ENCODE measurements around the gene CDH23.

The CDH23 gene

DNA sequence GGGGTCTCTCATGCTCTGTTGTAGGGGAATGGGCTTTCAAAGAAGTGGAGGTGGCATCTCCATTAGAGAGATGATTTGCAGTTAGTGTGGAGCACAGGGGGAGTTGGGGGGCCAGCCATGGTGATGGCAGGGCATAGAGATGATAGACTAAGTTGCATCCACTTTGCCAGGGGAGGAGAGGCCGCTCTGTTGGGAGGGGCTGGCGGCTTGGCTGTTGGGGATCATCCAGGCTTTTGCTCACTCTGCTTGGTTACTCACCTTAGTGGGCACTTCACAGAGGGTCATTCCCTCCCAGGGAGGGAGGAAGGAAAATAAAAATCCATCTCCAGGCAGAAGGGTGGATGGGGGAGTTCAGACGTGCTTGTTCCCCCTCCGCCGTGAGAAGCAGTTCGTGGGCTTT lies 31.4 kb upstream of the CDH23 start (continued):
- TF ChIP-seq, protein P1, sequence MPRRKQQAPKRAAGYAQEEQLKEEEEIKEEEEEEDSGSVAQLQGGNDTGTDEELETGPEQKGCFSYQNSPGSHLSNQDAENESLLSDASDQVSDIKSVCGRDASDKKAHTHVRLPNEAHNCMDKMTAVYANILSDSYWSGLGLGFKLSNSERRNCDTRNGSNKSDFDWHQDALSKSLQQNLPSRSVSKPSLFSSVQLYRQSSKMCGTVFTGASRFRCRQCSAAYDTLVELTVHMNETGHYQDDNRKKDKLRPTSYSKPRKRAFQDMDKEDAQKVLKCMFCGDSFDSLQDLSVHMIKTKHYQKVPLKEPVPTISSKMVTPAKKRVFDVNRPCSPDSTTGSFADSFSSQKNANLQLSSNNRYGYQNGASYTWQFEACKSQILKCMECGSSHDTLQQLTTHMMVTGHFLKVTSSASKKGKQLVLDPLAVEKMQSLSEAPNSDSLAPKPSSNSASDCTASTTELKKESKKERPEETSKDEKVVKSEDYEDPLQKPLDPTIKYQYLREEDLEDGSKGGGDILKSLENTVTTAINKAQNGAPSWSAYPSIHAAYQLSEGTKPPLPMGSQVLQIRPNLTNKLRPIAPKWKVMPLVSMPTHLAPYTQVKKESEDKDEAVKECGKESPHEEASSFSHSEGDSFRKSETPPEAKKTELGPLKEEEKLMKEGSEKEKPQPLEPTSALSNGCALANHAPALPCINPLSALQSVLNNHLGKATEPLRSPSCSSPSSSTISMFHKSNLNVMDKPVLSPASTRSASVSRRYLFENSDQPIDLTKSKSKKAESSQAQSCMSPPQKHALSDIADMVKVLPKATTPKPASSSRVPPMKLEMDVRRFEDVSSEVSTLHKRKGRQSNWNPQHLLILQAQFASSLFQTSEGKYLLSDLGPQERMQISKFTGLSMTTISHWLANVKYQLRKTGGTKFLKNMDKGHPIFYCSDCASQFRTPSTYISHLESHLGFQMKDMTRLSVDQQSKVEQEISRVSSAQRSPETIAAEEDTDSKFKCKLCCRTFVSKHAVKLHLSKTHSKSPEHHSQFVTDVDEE (CRISPR knock-in tag; IDR thresholded peaks at IDR 0.05), result no peak
- no peak for TF ChIP-seq ZFP3 (CRISPR knock-in tag; IDR thresholded peaks at IDR 0.05)
- no peak for TF ChIP-seq BACH2 (CRISPR knock-in tag; IDR thresholded peaks at IDR 0.05; ENCODE audit: borderline replicate concordance)
- no peak for TF ChIP-seq ZNF565 (CRISPR knock-in tag; conservative IDR thresholded peaks at IDR 0.05; ENCODE audit: low read depth)
- no peak for TF ChIP-seq ZC3H10 (CRISPR knock-in tag; IDR thresholded peaks at IDR 0.05)
- TF ChIP-seq, protein P2, sequence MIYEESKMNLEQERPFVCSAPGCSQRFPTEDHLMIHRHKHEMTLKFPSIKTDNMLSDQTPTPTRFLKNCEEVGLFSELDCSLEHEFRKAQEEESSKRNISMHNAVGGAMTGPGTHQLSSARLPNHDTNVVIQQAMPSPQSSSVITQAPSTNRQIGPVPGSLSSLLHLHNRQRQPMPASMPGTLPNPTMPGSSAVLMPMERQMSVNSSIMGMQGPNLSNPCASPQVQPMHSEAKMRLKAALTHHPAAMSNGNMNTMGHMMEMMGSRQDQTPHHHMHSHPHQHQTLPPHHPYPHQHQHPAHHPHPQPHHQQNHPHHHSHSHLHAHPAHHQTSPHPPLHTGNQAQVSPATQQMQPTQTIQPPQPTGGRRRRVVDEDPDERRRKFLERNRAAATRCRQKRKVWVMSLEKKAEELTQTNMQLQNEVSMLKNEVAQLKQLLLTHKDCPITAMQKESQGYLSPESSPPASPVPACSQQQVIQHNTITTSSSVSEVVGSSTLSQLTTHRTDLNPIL (CRISPR knock-in tag; IDR thresholded peaks at IDR 0.05; ENCODE audit: low read depth), result no peak
- no peak for TF ChIP-seq ZFP30 (CRISPR knock-in tag; IDR thresholded peaks at IDR 0.05)
- no peak for TF ChIP-seq CSDC2 (CRISPR knock-in tag; IDR thresholded peaks at IDR 0.05)

DNA sequence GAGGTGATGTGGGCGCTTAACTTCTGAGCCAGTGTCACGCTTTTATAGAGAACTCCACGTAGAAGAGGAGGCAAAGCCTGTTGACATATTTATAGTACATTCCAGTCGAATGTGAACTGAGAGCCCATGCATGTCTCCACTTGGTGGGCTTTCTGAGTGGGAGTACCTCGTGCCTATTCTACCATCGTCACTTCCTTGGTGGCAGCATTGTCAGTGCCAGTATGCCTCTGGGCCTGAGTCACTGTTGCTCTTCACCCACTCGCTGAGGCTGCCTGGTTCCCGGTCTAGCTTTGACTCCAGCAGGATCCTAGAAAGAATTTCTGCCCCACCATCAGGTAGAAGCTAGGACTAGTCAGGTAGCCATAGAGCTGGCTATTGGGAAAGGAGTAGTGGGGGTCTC lies 30.0 kb upstream of the CDH23 start:
- no peak for ATAC-seq
- TF ChIP-seq, protein P3, sequence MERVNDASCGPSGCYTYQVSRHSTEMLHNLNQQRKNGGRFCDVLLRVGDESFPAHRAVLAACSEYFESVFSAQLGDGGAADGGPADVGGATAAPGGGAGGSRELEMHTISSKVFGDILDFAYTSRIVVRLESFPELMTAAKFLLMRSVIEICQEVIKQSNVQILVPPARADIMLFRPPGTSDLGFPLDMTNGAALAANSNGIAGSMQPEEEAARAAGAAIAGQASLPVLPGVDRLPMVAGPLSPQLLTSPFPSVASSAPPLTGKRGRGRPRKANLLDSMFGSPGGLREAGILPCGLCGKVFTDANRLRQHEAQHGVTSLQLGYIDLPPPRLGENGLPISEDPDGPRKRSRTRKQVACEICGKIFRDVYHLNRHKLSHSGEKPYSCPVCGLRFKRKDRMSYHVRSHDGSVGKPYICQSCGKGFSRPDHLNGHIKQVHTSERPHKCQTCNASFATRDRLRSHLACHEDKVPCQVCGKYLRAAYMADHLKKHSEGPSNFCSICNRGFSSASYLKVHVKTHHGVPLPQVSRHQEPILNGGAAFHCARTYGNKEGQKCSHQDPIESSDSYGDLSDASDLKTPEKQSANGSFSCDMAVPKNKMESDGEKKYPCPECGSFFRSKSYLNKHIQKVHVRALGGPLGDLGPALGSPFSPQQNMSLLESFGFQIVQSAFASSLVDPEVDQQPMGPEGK (CRISPR knock-in tag; IDR thresholded peaks at IDR 0.05; ENCODE audit: borderline replicate concordance), result no peak
- no peak for TF ChIP-seq ZFP30 (CRISPR knock-in tag; IDR thresholded peaks at IDR 0.05)
- no peak for TF ChIP-seq OSR1 (CRISPR knock-in tag; IDR thresholded peaks at IDR 0.05)
- no peak for TF ChIP-seq ZNF70 (CRISPR knock-in tag; IDR thresholded peaks at IDR 0.05)
- no peak for TF ChIP-seq SNAI2 (CRISPR knock-in tag; IDR thresholded peaks at IDR 0.05)
- no peak for TF ChIP-seq ESRRG (CRISPR knock-in tag; IDR thresholded peaks at IDR 0.05)
- no peak for TF ChIP-seq PPARA (CRISPR knock-in tag; IDR thresholded peaks at IDR 0.05; ENCODE audit: borderline replicate concordance)

DNA sequence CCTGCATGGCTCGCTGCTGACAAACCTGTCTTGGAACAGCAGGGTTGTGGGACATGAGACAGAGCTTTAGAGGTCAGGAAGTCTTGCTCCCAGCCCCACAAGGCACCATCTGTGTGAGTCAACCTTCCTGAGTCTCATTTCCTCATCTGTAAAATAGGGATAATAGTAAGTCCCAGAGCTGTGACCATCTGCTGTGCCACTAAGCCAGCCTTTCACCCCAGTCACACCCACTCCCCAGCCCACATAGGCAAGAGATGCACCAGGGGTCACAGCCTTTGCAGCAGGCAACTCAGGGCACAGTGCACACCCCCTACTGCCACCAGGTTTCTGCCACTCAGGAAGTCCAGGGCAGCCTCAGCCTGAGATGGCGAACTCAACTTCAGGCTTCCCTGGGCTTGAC lies 29.4 kb upstream of the CDH23 start:
- no peak for ATAC-seq
- TF ChIP-seq, protein P1 (CRISPR knock-in tag; IDR thresholded peaks at IDR 0.05), result no peak
- no peak for TF ChIP-seq ZNF70 (CRISPR knock-in tag; IDR thresholded peaks at IDR 0.05)

DNA sequence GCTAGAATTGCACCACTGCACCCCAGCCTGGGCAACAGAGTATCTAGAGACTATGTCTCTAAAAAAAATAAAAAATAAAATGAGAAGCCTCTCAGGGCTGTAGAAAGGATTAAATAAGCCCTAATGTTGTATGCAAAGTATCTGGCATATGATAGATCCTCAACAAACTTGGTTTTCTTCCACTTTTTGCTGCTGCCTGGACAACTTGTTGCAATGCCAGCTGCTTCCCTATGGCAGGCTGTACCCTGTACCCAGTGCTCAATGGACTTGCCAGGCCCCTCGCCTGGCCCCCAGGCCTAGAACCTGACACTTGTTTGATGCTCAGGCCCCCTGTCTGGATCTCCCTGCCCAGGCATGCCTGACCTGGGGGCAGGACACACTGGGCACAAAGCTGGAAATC lies 28.5 kb upstream of the CDH23 start:
- TF ChIP-seq, protein P4, sequence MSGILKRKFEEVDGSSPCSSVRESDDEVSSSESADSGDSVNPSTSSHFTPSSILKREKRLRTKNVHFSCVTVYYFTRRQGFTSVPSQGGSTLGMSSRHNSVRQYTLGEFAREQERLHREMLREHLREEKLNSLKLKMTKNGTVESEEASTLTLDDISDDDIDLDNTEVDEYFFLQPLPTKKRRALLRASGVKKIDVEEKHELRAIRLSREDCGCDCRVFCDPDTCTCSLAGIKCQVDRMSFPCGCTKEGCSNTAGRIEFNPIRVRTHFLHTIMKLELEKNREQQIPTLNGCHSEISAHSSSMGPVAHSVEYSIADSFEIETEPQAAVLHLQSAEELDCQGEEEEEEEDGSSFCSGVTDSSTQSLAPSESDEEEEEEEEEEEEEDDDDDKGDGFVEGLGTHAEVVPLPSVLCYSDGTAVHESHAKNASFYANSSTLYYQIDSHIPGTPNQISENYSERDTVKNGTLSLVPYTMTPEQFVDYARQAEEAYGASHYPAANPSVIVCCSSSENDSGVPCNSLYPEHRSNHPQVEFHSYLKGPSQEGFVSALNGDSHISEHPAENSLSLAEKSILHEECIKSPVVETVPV (CRISPR knock-in tag; IDR thresholded peaks at IDR 0.05), result no peak
- no peak for TF ChIP-seq SNAI2 (CRISPR knock-in tag; IDR thresholded peaks at IDR 0.05)

DNA sequence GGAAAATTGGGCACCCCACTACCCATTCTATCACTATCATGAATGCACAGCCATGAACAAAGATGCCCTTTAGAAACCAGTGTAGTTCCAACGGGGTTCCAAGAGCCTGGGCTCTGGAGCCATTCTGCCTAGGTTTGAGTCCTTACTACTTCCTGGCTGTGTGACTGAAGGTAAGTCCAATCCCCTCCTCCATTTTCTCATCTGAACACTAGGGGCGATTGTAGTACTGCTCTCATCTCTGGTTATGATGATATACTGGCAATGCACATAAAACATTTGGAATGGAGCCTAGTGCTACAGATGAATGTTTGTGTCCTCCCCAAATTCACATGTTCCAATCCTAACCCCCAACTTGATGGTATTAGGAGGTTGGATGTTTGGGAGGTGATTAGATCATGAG lies 28.1 kb upstream of the CDH23 start:
- ATAC-seq, result 0 out of 3 replicates have a peak, but pooled peaks have one; percentile 18
- peak; percentile 62; the same call in 1 of the 2 replicates for TF ChIP-seq ZNF70 (CRISPR knock-in tag; IDR thresholded peaks at IDR 0.05)
- no peak for TF ChIP-seq ZFP30 (CRISPR knock-in tag; IDR thresholded peaks at IDR 0.05)
- TF ChIP-seq TOX (CRISPR knock-in tag; IDR thresholded peaks at IDR 0.05; ENCODE audit: borderline replicate concordance), result no peak
- no peak for TF ChIP-seq OSR1 (CRISPR knock-in tag; IDR thresholded peaks at IDR 0.05)

More for the DNA sequence above, 28.5 kb upstream of the CDH23 start:
- no peak for ATAC-seq
